Ovary (tissue), 9 donors: Measurements from ENCODE around the gene OR1I1. TPM values are rescaled to one million over a fixed set of nuclear protein-coding genes. Genes with fewer than 3 reads are reported as not detected.

ENCODE experiments used
- DNase-seq, 5 donors: peaks; one replicate each; pipeline ENCODE4 v3.0.0-alpha.2; 2019 to 2020
- H3K27ac ChIP-seq, 2 donors: fragments of 200-600 bp; one replicate each; pipeline versions ENCODE4 v1.5.1 to v1.8.0; 2019 to 2022
- H3K27me3 ChIP-seq: fragments of 200-600 bp; one replicate; pipeline ENCODE4 v1.8.0; 2022
- H3K36me3 ChIP-seq: fragments of 200-600 bp; sonication (generic); one replicate; pipeline ENCODE4 v1.5.1; 2019
- H3K4me1 ChIP-seq: one replicate; pipeline ENCODE4 v1.8.1; 2013; ENCODE audit warnings: mild to moderate bottlenecking, moderate library complexity; ENCODE audit not compliant: insufficient read depth
- H3K4me3 ChIP-seq: fragments of 200-600 bp; sonication (generic); one replicate; pipeline ENCODE4 v1.5.1; 2017
- H3K9me3 ChIP-seq, 2 donors: fragments of 200-600 bp in 1 of 2; sonication (generic) in 1 of 2; one replicate each; pipeline versions ENCODE4 v1.5.1 to v1.8.1; 2013 to 2019; ENCODE audit warnings: mild to moderate bottlenecking in 1 of 2, moderate library complexity in 1 of 2
- CTCF ChIP-seq, 3 donors: fragments of 450-650 bp in 2 of 3; fragments of 200-600 bp in 1 of 3; IDR thresholded peaks; one replicate each; pipeline versions ENCODE4 v1.5.1 to v1.8.0; 2016 to 2022; ENCODE audit warnings: antibody characterized with exemption in 3 of 3, mild to moderate bottlenecking in 1 of 3
- EP300 ChIP-seq: sonication (generic); formaldehyde crosslinking; IDR thresholded peaks from one replicate; pipeline ENCODE4 v1.6.1; 2017; ENCODE audit warnings: antibody characterized with exemption
- POLR2A ChIP-seq: fragments of 450-650 bp; IDR thresholded peaks from one replicate; pipeline ENCODE4 v1.6.1; 2017; ENCODE audit warnings: antibody characterized with exemption, mild to moderate bottlenecking, moderate library complexity
- WGBS, 3 donors: extraction: QIAGEN DNeasy Blood & Tissue Kit in 1 of 3; methylation state at CpG; one replicate each; pipeline versions ENCODE4 v1.1.5 to v1.1.7; 2013 to 2017; 5-methylcytosine and 5-hydroxymethylcytosine counted together
- intact Hi-C, 4 donors: fragments of 100-400 bp; cut with DNase I; formaldehyde crosslinking; loops; one replicate each; pipeline versions ENCODE4 v1.11.0 to v1.15.1; 2022 to 2023
- polyA plus RNA-seq, 2 donors: library from polyadenylated mRNA; stranded (reverse); fragments of 200-250 nt in 1 of 2; fragments of 350-450 nt in 1 of 2; fragmentation: Illumina TruSeq in 1 of 2; extraction: RNeasy Lipid Tissue Mini Kit (QIAGEN cat#74804) in 1 of 2; gene quantifications; one replicate each; pipeline ENCODE4 v1.2.3, GENCODE V29; 2013 to 2014
- total RNA-seq, 7 donors: library from RNA; depleted of rRNA in 2 of 7; stranded (reverse); fragments of >200 nt in 2 of 7; fragmentation: NEBNext Ultra II Directional in 3 of 7; extraction: Animal tissue kit (Norgen Biotek cat#: 25700) in 3 of 7; gene quantifications; one replicate each; pipeline versions ENCODE4 v1.1.0 to v1.2.4, GENCODE V29; 2016 to 2023
- donor health status: DM: no; HTN: no; CAD: no; lungs with moderate emphysema.
- donor health status: DM: no; HTN: no; CAD: no.
- donor health status: Bipolar disorder and iron deficiency.
- donor health status: DM: yes; HTN: yes; CAD: no.
- donor health status: DM: no; HTN: no; CAD: no.
- donor health status: DM: yes; HTN: yes; CAD: no.

Gene OR1I1
- total and polyA plus RNA-seq, 9 donors = not detected

DNA sequence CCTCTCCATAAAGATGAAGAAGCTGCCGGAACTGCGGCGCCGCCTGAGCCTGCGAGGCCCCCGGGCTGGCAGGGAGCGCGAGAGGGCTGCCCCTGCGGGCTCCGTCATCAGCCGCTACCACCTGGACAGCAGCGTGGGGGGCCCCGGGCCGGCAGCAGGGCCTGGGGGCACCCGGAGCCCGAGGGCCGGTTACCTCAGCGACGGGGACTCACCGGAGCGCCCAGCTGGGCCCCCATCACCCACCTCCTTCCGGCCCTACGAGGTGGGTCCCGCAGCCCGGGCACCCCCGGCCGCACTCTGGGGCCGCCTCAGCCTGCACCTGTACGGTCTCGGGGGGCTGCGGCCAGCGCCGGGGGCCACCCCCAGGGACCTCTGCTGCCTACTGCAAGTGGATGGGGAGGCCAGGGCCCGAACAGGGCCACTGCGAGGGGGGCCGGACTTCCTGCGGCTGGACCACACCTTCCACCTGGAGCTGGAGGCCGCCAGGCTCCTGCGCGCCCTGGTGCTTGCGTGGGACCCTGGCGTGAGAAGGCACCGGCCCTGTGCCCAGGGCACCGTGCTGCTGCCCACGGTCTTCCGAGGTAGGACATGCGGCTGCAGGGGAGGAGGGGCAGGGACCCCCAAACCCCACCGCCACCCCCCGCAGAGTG is 27.9 kb downstream of the OR1I1 start:
- H3K27me3 ChIP-seq = no peaks in the 10 kb centered on the region
- 84 to 88% (median 87%) methylated on average over 41 to 49 of the region's 49 CpGs for WGBS, 3 donors
- intact Hi-C loops = loop anchor here in 1 of 4 donors (10.0 kb wide), 2 partner anchors 145 to 1005 kb away; partner anchors contain the start of gene RAB8A
- DNase-seq = no peak
- no peaks in the 10 kb centered on the region for H3K4me1 ChIP-seq
- no peak overlapping the region for H3K4me3 ChIP-seq
- no peaks in the 10 kb centered on the region for H3K9me3 ChIP-seq
- no peak overlapping the region for H3K27ac ChIP-seq
- TF ChIP-seq CTCF (IDR thresholded peaks at IDR 0.05) (no peak), POLR2A (no peak), EP300 (no peak)
- no peaks in the 10 kb centered on the region for H3K36me3 ChIP-seq

DNA sequence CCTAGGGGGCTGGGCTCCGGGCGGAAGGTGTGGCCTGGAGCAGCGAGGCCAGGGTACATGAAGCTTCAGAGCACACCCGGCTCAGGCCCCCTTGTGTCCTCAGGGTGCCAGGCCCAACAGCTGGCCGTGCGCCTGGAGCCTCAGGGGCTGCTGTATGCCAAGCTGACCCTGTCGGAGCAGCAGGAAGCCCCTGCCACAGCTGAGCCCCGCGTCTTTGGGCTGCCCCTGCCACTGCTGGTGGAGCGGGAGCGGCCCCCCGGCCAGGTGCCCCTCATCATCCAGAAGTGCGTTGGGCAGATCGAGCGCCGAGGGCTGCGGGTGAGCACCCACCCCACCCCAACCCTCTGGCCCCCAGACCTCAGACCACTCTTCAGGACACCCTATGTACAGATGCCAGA is 28.4 kb downstream of the OR1I1 start:
- no peaks in the 10 kb centered on the region for H3K9me3 ChIP-seq
- H3K27me3 ChIP-seq = no peaks in the 10 kb centered on the region
- H3K27ac ChIP-seq = no peak overlapping the region
- no peak overlapping the region for H3K4me3 ChIP-seq
- intact Hi-C loops = loop anchor here in 1 of 4 donors (10.0 kb wide), 2 partner anchors 144 to 1004 kb away; partner anchors contain the start of gene RAB8A
- TF ChIP-seq POLR2A = no peak
- no peak for TF ChIP-seq EP300
- TF ChIP-seq CTCF (IDR thresholded peaks at IDR 0.05) = no peak
- DNase-seq = no peak
- H3K4me1 ChIP-seq = no peaks in the 10 kb centered on the region
- no peaks in the 10 kb centered on the region for H3K36me3 ChIP-seq
- WGBS, 3 donors = 77 to 82% (median 79%) methylated on average over 7 to 17 of the region's 17 CpGs

DNA sequence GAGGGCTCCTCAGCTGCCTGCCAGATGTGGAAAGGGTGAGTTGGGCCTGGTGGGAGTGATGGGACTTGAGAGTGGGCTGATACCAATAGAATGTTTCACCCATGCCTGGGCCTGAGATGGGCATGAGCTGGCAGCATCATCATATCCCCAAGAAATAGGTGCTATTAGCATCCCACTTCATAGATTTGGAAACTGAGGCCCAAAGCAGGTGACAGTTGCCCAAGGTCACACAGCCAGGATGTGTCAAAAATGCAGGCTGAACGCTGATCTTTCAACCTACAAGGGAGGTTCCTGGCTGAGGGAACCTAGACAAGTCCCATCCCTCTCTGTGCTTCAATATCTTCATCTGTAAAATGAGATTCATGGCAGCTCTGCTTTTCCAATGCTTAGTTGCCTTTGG is 29.7 kb downstream of the OR1I1 start:
- no peaks in the 10 kb centered on the region for H3K36me3 ChIP-seq
- 76 to 100% (median 93%) methylated on average over 1 of the region's 1 CpG for WGBS, 3 donors
- TF ChIP-seq POLR2A = no peak
- TF ChIP-seq CTCF (IDR thresholded peaks at IDR 0.05) = no peak
- TF ChIP-seq EP300 = no peak

DNA sequence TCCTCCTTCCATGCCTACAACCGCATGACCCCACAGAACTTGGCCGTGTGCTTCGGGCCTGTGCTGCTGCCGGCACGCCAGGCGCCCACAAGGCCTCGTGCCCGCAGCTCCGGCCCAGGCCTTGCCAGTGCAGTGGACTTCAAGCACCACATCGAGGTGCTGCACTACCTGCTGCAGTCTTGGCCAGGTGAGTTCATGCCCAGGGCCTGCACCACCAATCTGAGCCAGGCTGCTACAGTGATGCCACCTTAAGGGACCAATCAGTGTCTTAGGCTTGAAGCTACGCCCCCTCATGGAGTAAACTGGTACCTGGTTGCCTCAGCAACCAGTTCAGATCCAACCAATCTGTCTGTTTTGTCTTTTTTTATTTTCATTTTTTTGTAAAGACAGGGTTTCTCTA is 30.4 kb downstream of the OR1I1 start:
- no peak for TF ChIP-seq EP300
- TF ChIP-seq CTCF (IDR thresholded peaks at IDR 0.05) = no peak
- no peak for TF ChIP-seq POLR2A
- no peaks in the 10 kb centered on the region for H3K27me3 ChIP-seq
- H3K4me3 ChIP-seq = no peak overlapping the region
- H3K36me3 ChIP-seq = no peaks in the 10 kb centered on the region
- H3K9me3 ChIP-seq = no peaks in the 10 kb centered on the region
- no peak overlapping the region for H3K27ac ChIP-seq
- whole genome bisulfite sequencing, 3 donors = 82 to 85% (median 84%) methylated on average over 11 of the region's 11 CpGs
- DNase-seq = no peak
- intact Hi-C loops = loop anchor here in 1 of 4 donors (10.0 kb wide), 2 partner anchors 142 to 1002 kb away; partner anchors contain the start of gene RAB8A
- H3K4me1 ChIP-seq = no peaks in the 10 kb centered on the region

More for the DNA sequence above, 29.7 kb downstream of the OR1I1 start:
- Histone ChIP-seq H3K9me3 (no peaks in the 10 kb centered on the region), H3K4me3 (no peak overlapping the region), H3K27ac (no peak overlapping the region), H3K27me3 (no peaks in the 10 kb centered on the region), H3K4me1 (no peaks in the 10 kb centered on the region)
- no peak for DNase-seq
- intact Hi-C loops = loop anchor here in 1 of 4 donors (10.0 kb wide), 2 partner anchors 143 to 1003 kb away; partner anchors contain the start of gene RAB8A
